Epithelial cell of proximal tubule (primary cell): ENCODE results near the gene ARHGAP26. TPM values are rescaled to one million over a fixed set of nuclear protein-coding genes. Genes with fewer than 3 reads are reported as not detected.

Source experiments
- DNase-seq: peaks from one replicate; pipeline ENCODE4 v3.0.0-alpha.2; 2011; ENCODE audit warnings: low read depth
- H3K4me3 ChIP-seq: 2 replicates; pipeline ENCODE4 v1.5.1; 2011; ENCODE audit warnings: low read depth, mild to moderate bottlenecking, low read length
- total RNA-seq: library from RNA; depleted of rRNA; stranded (reverse); fragments of >200 nt; gene quantifications from 2 replicates; pipeline ENCODE4 v1.2.3, GENCODE V29; 2015
- TF ChIP-seq, protein P1 (sequence below): conservative IDR thresholded peaks from 2 replicates; pipeline ENCODE4 v1.5.1; 2012; ENCODE audit warnings: low read depth, mild to moderate bottlenecking, low read length

Gene ARHGAP26
- total RNA-seq, 1 donor from 2014 or later: 7.0 TPM

DNA sequence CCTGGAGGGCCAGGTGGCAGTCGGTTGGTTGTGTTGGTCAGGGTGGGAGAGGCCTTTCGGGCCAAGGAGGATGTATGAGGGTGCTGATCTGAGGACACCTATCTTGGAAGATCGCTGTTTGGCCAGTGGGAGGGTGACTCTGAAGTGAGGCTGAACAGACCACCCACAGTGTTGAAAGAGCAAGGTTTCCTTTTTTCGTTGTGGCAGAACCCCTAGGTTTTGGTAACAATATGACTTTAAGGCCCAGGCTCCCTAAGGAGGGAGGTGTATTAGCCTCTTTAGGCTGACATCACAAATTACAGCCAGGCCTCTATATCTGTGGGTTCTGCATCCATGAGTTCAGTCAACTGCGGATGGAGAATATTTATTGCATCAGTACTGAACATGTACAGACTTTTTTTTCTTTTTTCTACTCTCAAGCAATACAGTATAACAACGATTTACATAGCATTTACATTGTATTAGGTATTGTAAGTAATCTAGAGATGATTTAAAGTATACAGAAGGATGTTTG lies 86.1 kb downstream of the ARHGAP26 start:
- no peak overlapping the region for H3K4me3 ChIP-seq
- DNase-seq: no peak
- TF ChIP-seq, protein P1, sequence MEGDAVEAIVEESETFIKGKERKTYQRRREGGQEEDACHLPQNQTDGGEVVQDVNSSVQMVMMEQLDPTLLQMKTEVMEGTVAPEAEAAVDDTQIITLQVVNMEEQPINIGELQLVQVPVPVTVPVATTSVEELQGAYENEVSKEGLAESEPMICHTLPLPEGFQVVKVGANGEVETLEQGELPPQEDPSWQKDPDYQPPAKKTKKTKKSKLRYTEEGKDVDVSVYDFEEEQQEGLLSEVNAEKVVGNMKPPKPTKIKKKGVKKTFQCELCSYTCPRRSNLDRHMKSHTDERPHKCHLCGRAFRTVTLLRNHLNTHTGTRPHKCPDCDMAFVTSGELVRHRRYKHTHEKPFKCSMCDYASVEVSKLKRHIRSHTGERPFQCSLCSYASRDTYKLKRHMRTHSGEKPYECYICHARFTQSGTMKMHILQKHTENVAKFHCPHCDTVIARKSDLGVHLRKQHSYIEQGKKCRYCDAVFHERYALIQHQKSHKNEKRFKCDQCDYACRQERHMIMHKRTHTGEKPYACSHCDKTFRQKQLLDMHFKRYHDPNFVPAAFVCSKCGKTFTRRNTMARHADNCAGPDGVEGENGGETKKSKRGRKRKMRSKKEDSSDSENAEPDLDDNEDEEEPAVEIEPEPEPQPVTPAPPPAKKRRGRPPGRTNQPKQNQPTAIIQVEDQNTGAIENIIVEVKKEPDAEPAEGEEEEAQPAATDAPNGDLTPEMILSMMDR: no peak

DNA sequence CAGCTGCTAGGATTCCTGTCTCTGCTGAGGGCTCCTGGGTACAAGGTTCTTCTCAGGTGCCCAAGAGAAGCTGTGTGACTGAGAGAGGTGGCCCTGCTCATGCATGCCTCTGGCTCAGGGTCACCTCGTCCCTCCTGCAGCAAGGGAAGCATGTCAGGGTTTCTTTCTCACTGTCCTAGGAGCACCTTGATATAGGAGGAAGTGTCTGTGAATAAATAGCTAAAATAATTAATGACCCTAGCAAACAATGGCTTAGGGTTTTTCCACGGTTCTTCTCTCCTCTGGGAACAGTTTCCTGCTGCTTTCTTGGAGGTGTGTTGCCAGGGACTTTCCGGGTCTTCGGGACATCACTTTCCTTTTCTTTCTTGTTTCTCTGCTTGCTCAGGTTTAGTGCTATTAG lies 87.2 kb downstream of the ARHGAP26 start:
- TF ChIP-seq, protein P1: no peak
- peak overlapping the region; percentile 39 for H3K4me3 ChIP-seq
- DNase-seq: no peak

- no peak overlapping the region for H3K4me3 ChIP-seq
- no peak for DNase-seq
- TF ChIP-seq, protein P1: no peak
These were observed 88.9 kb downstream of the ARHGAP26 start for GRCh38 chr5:142859037-142859436.

DNA sequence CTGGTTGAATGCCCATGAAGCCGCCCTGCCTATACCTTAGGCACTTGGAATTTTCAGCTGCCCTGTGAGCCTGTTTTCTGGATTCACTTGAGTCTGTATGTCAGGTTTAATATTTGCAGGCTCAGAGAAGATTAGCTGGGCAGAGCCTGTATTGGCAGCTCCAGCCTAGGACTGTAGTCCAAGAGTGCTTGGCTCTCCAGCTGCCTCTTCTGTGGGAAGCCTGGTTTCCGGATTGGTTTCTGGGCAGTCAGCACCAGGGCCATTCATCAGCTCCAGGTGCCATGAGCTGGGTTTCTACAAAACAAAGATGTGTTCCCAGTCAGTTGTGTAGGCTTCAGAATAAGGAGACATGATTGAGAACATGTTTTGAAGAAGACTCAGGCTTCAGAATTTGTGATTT lies 90.1 kb downstream of the ARHGAP26 start:
- DNase-seq: no peak
- TF ChIP-seq, protein P1: no peak
- no peak overlapping the region for H3K4me3 ChIP-seq

GRCh38 chr5:142861011-142861410 lies 90.8 kb downstream of the ARHGAP26 start:
- peak overlapping the region; percentile 26 for H3K4me3 ChIP-seq
- TF ChIP-seq, protein P1: no peak
- no peak for DNase-seq

- no peak overlapping the region for H3K4me3 ChIP-seq
- DNase-seq: no peak
- TF ChIP-seq, protein P1: no peak
These were observed 92.4 kb downstream of the ARHGAP26 start for GRCh38 chr5:142862594-142862993.

- TF ChIP-seq, protein P1: no peak
- no peak for DNase-seq
- no peak overlapping the region for H3K4me3 ChIP-seq
These were observed 93.7 kb downstream of the ARHGAP26 start for GRCh38 chr5:142863856-142864255.
